HepG2 (cell line): ENCODE measurements around the gene F12. TPM values are rescaled to one million over a fixed set of nuclear protein-coding genes. Genes with fewer than 3 reads are reported as not detected.
"Not testable (repeated sequence)": the region's sequence is repeated elsewhere in the genome, so short reads cannot be mapped to it uniquely, and the experiment has no call there.

Experiments
- ATAC-seq: fragments of 200-7000 bp; cut with Tn5 transposase; 3 replicates; pipeline ENCODE4 v1.9.1; 2020; ENCODE audit warnings: mild to moderate bottlenecking, moderate library complexity
- BruUV-seq: library from RNA; stranded (reverse); fragments of 400-500 nt; replicated peaks from 2 replicates; lab custom pipeline; 2021; lab: Mats Ljungman, UMichigan
- CTCF ChIA-PET: fragments of 300-600 bp; formaldehyde crosslinking; extraction: SDS; loops from one replicate; lab custom pipeline; 2021; ENCODE audit warnings: low total read pairs, inconsistent platforms, low intra/inter-chr PET ratio; lab: Yijun Ruan, JAX
- POLR2A ChIA-PET: fragments of 350-600 bp; sonication (Branson Sonifier 250); formaldehyde crosslinking; loops from one replicate; lab custom pipeline; 2020; ENCODE audit warnings: antibody characterized with exemption, inconsistent platforms; lab: Yijun Ruan, JAX
- DNase-seq: peaks from one replicate; pipeline ENCODE4 v3.0.0-alpha.2; 2015; ENCODE audit warnings: low spot score
- FAIRE-seq: peaks from 3 replicates; lab custom pipeline; 2011; peaks lifted over from hg19 to GRCh38; lab: Jason Lieb, UNC
- H2AFZ ChIP-seq: one replicate; pipeline ENCODE4 v1.6.1; 2011; ENCODE audit warnings: low read length, inconsistent platforms
- H3K27ac ChIP-seq: fragments of 300-600 bp; 3 replicates; pipeline ENCODE4 v1.8.0; 2011; ENCODE audit warnings: mixed run types, mild to moderate bottlenecking, mixed read lengths, low read length, inconsistent platforms; ENCODE audit not compliant: insufficient read depth; ENCODE audit errors: extremely low read length
- H3K27me3 ChIP-seq, 2 experiments: fragments of 200-600 bp in 1 of 2; 2 replicates in 1 of 2; 3 replicates in 1 of 2; pipeline versions ENCODE4 v1.6.0 to v1.8.0; 2011; ENCODE audit warnings: low read length in 2 of 2, mild to moderate bottlenecking in 2 of 2, moderate library complexity in 2 of 2, inconsistent platforms in 1 of 2; ENCODE audit not compliant: insufficient read depth in 2 of 2, control insufficient read depth in 1 of 2
- H3K36me3 ChIP-seq, 2 experiments: fragments of 200-600 bp in 1 of 2; replicated peaks in 1 of 2; 2 replicates in 1 of 2; 3 replicates in 1 of 2; pipeline versions ENCODE4 v1.5.1 to v1.8.0; 2011; ENCODE audit warnings: low read length in 2 of 2, inconsistent platforms in 1 of 2; ENCODE audit not compliant: insufficient read depth in 2 of 2, control insufficient read depth in 1 of 2
- H3K4me1 ChIP-seq: 2 replicates; pipeline ENCODE4 v1.5.1; 2012; ENCODE audit warnings: low read length, inconsistent platforms; ENCODE audit not compliant: insufficient read depth
- H3K4me2 ChIP-seq: 2 replicates; pipeline ENCODE4 v1.6.0; 2011; ENCODE audit warnings: low read depth, low read length, inconsistent platforms
- H3K4me3 ChIP-seq, 3 experiments: fragments of 200-600 bp in 1 of 3; sonication (generic), shearing (Covaris generic) in 1 of 3; replicated peaks in 1 of 3; 2 replicates each; pipeline ENCODE4 v1.5.1; 2011 to 2016; ENCODE audit warnings: low read length in 3 of 3, inconsistent platforms in 2 of 3, low read depth in 2 of 3, mild to moderate bottlenecking in 2 of 3, control low read depth in 1 of 3, mixed read lengths in 1 of 3; ENCODE audit not compliant: insufficient read depth in 1 of 3
- H3K79me2 ChIP-seq: one replicate; pipeline ENCODE4 v1.6.1; 2011; ENCODE audit warnings: low read length, inconsistent platforms; ENCODE audit not compliant: insufficient read depth
- H3K9ac ChIP-seq: 2 replicates; pipeline ENCODE4 v1.6.0; 2011; ENCODE audit warnings: mild to moderate bottlenecking, low read depth, low read length, inconsistent platforms; ENCODE audit not compliant: insufficient read depth
- H3K9me3 ChIP-seq: 2 replicates; pipeline ENCODE4 v1.5.1; 2012; ENCODE audit warnings: mild to moderate bottlenecking, low read length
- H4K20me1 ChIP-seq: 2 replicates; pipeline ENCODE4 v1.6.0; 2011; ENCODE audit warnings: inconsistent platforms, mild to moderate bottlenecking, low read length, moderate library complexity; ENCODE audit not compliant: insufficient read depth
- GMEB2 ChIP-seq: IDR thresholded peaks from 2 replicates; pipeline ENCODE4 v1.6.1; 2016; ENCODE audit warnings: missing biosample characterization, missing genetic modification reagents, low read depth
- IRF2 ChIP-seq: IDR thresholded peaks from 2 replicates; pipeline ENCODE4 v1.6.1; 2018; ENCODE audit warnings: missing genetic modification reagents, missing compliant biosample characterization
- MIXL1 ChIP-seq: IDR thresholded peaks from 2 replicates; pipeline ENCODE4 v1.6.1; 2016
- ZFP36L2 ChIP-seq: sonication (generic); formaldehyde crosslinking; IDR thresholded peaks from 2 replicates; pipeline ENCODE4 v1.4.0; 2020; ENCODE audit warnings: missing genetic modification reagents
- ZNF687 ChIP-seq: sonication (generic); formaldehyde crosslinking; IDR thresholded peaks from 2 replicates; pipeline ENCODE4 v1.5.1; 2020; ENCODE audit warnings: mild to moderate bottlenecking, missing genetic modification reagents, moderate library complexity
- WGBS: methylation state at CpG from one replicate; pipeline ENCODE4 v1.1.6; 2017; ENCODE audit warnings: low lambda C conversion rate; 5-methylcytosine and 5-hydroxymethylcytosine counted together
- in situ Hi-C: cut with HindIII; loops from 2 replicates; pipeline ENCODE4 v1.10.0; 2017; ENCODE audit warnings: low pct_unique_long_range_greater_than_20kb; ENCODE audit not compliant: extremely low pct_ligation_motif_present
- intact Hi-C: fragments of 100-400 bp; cut with micrococcal nuclease; formaldehyde crosslinking; loops from one replicate; pipeline ENCODE4 v1.10.0; 2022; ENCODE audit not compliant: unreplicated experiment
- polyA plus RNA-seq, 8 experiments: library from polyadenylated mRNA; depleted of rRNA in 3 of 8; stranded (reverse) in 7 of 8; unstranded in 1 of 8; fragments of >200 nt; fragmentation: Illumina TruSeq in 4 of 8; extraction: Trizol in 4 of 8; gene quantifications; 2 replicates each; pipeline versions ENCODE4 v1.2.1 to v1.2.3, GENCODE V29; 2011 to 2016; ENCODE audit warnings: low read depth in 4 of 8, missing spikeins in 1 of 8, mixed read lengths in 1 of 8; ENCODE audit not compliant: insufficient read depth in 1 of 8
- total RNA-seq, 5 experiments: library from RNA; depleted of rRNA; stranded (reverse); fragments of >200 nt; fragmentation: Illumina TruSeq; extraction: Trizol; gene quantifications; 2 replicates each; pipeline ENCODE4 v1.2.3, GENCODE V29; 2016; ENCODE audit warnings: low read depth in 1 of 5
- TF ChIP-seq, protein P1 (sequence below): sonication (generic); formaldehyde crosslinking; IDR thresholded peaks from 2 replicates; pipeline ENCODE4 v1.8.1; 2023; ENCODE audit warnings: mild to moderate bottlenecking, inconsistent platforms, moderate library complexity, missing genetic modification reagents, borderline replicate concordance
- TF ChIP-seq, protein P2 (sequence below): sonication (generic); formaldehyde crosslinking; IDR thresholded peaks from 2 replicates; pipeline ENCODE4 v1.5.1; 2020; ENCODE audit warnings: missing genetic modification reagents, mild to moderate bottlenecking, borderline replicate concordance

Gene F12
- total and polyA plus RNA-seq, 2 of the 13 experiments (the other 11 are each of a cell fraction or from before 2014, with no cell fraction given) = 2.5 to 3.0 TPM

DNA sequence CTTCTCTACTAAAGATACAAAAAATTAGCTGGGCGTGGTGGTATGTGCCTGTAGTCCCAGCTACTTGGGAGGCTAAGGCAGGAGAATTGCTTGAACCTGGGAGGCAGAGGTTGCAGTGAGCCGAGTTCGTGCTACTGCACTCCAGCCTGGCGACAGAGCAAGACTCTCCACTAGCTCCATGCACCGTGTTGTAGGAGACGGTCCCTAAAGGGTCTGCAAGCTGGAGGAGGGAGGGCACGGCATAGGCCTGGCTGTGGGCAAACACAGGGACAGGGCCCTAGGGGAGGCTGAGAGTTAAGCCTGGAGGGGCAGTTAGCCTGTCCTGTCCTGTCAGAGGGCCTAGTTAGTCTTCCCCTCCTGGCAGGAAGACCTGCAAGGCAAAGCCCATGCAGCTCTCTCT, 48.6 kb downstream of the F12 start:
- H3K4me2 ChIP-seq, intact Hi-C loops, DNase-seq, H2AFZ ChIP-seq, ATAC-seq, CTCF ChIA-PET, H3K27ac ChIP-seq, H3K79me2 ChIP-seq, BruUV-seq, H3K36me3 ChIP-seq, H4K20me1 ChIP-seq, H3K9me3 ChIP-seq, H3K9ac ChIP-seq, FAIRE-seq: not testable (repeated sequence)
- Histone ChIP-seq H3K4me3 (peak overlapping the region in 1 of 3 experiments; percentile 15; a peak in 1 of 6 replicates), H3K4me1 (peaks cover 97% of the 10 kb centered on the region), H3K27me3 (peaks cover 0 to 23% of the 10 kb centered on the region in 2 experiments; a peak in 4 of 5 replicates)
- in situ Hi-C loops = loop anchor here (5.0 to 25.0 kb wide), 2 partner anchors 48 to 823 kb away; partner anchors contain the start of genes CDHR2, MXD3 and RNF44
- POLR2A ChIA-PET = interaction anchor here (2.0 to 2.8 kb wide), 2 partner anchors 9 kb away, joined by 10 to 16 read pairs; partner anchors contain the start of gene LMAN2
- WGBS = no CpG with 5 or more reads among the region's 7 CpGs
- TF ChIP-seq ZNF687 = 0 out of 2 replicates have a peak, but pooled peaks have one; percentile 7

DNA sequence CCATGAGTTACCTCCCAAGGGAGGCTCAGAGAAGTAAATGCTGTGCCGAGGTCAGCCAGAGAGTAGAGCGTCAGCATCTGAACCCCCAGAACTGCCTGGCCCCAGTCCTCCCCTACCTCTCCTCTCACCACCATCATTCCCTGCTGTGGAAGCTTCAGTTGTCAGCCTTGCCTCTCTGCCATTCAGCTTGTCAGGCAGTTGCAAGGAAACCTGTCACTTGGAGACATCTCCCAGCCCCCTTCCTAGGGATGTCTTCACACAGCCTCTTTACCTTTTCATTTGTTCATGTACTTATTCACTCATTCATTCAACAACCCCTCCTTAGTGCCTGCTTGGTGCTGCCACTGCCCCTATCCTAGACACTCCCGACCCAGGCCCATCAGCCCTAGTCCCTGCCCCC, 49.5 kb downstream of the F12 start:
- Histone ChIP-seq H3K9ac (no peak overlapping the region), H3K27ac (no peak overlapping the region), H3K9me3 (no peaks in the 10 kb centered on the region), H3K4me2 (no peak overlapping the region), H4K20me1 (no peaks in the 10 kb centered on the region), H3K27me3 (peaks cover 0 to 23% of the 10 kb centered on the region in 2 experiments; a peak in 4 of 5 replicates), H3K4me1 (peaks cover 97% of the 10 kb centered on the region), H3K36me3 (no peaks in the 10 kb centered on the region), H3K4me3 (no peak overlapping the region), H2AFZ (no peak overlapping the region), H3K79me2 (no peaks in the 10 kb centered on the region)
- WGBS = 20% methylated on average over 2 of the region's 3 CpGs
- DNase-seq = no peak
- ChIA-PET CTCF (no interaction called here), POLR2A (interaction anchor here (1.0 to 6.5 kb wide), 3 partner anchors 8 to 19 kb away, joined by 3 to 77 read pairs (median 16); partner anchors contain the start of gene LMAN2)
- no TSS peak for BruUV-seq
- intact Hi-C loops (no loop called here), in situ Hi-C loops (loop anchor here (5.0 to 25.0 kb wide), 2 partner anchors 48 to 823 kb away; partner anchors contain the start of genes CDHR2, MXD3 and RNF44)
- no peak for FAIRE-seq
- ATAC-seq = no peak
- no peak for TF ChIP-seq MIXL1
- TF ChIP-seq, protein P1, sequence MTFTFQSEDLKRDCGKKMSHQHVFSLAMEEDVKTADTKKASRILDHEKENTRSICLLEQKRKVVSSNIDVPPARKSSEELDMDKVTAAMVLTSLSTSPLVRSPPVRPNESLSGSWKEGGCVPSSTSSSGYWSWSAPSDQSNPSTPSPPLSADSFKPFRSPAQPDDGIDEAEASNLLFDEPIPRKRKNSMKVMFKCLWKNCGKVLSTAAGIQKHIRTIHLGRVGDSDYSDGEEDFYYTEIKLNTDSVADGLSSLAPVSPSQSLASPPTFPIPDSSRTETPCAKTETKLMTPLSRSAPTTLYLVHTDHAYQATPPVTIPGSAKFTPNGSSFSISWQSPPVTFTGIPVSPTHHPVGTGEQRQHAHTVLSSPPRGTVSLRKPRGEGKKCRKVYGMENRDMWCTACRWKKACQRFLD = no peak
- no peak for TF ChIP-seq IRF2 (CRISPR knock-in tag)
- TF ChIP-seq GMEB2 (CRISPR knock-in tag) = no peak
- no peak for TF ChIP-seq ZFP36L2 (CRISPR knock-in tag)
- TF ChIP-seq, protein P2, sequence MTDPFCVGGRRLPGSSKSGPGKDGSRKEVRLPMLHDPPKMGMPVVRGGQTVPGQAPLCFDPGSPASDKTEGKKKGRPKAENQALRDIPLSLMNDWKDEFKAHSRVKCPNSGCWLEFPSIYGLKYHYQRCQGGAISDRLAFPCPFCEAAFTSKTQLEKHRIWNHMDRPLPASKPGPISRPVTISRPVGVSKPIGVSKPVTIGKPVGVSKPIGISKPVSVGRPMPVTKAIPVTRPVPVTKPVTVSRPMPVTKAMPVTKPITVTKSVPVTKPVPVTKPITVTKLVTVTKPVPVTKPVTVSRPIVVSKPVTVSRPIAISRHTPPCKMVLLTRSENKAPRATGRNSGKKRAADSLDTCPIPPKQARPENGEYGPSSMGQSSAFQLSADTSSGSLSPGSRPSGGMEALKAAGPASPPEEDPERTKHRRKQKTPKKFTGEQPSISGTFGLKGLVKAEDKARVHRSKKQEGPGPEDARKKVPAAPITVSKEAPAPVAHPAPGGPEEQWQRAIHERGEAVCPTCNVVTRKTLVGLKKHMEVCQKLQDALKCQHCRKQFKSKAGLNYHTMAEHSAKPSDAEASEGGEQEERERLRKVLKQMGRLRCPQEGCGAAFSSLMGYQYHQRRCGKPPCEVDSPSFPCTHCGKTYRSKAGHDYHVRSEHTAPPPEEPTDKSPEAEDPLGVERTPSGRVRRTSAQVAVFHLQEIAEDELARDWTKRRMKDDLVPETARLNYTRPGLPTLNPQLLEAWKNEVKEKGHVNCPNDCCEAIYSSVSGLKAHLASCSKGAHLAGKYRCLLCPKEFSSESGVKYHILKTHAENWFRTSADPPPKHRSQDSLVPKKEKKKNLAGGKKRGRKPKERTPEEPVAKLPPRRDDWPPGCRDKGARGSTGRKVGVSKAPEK = no peak
